ENCODE results near the gene SVIL. TPM values are rescaled to one million over a fixed set of nuclear protein-coding genes. Genes with fewer than 3 reads are reported as not detected.
"Not testable (repeated sequence)": the region's sequence is repeated elsewhere in the genome, so short reads cannot be mapped to it uniquely, and the experiment has no call there.

SVIL gene
- total and polyA plus RNA-seq, 4 donors, result 3.1 to 26.0 (median 9.4) TPM

DNA sequence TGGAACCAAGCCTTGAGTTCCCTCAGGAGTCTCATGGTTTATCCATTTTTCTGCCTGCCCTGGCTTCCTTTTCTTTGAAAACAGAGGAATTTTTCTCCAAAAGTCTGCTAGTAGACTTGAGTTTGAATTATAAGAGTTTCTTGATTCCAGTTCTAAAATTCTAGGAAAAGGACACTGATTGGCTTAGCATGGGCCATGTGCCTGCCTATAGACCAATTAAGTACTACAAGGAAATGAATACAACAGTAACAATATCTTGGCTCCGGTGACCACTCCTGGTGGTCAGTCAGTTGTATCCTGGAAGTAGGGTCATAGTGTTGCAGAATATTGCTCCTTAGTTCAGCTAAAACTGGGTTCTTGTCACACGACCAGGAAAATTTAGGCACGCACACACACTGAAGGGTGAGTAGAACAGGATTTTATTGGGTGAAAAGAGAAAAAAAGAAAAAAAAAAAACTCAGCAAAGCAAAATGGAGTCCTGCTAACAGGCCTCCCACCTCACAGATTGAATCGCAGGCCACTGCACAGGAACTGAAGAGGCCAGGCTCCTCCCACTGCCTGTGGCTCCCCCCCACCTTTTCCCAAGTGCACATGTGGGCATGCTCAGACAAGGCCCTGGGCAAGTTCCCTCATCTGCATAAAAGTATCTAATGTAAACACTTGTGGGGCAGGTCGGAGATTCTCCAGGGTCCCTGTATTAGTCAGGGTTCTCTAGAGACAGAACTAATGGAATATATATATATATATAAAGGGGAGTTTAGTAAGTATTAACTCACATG lies 190.8 kb downstream of the SVIL start:
- no peak for TF ChIP-seq CTCF (IDR thresholded peaks at IDR 0.05; ENCODE audit: low read depth, low read length, missing input control)
- no peak overlapping the region for H3K27ac ChIP-seq (ENCODE audit: low read depth in 1 of 2, low read length in 2 of 2)
- H3K4me3 ChIP-seq (ENCODE audit: low read depth in 1 of 3, low read length in 3 of 3), result no peak overlapping the region
- DNase-seq (ENCODE audit: low spot score), result no peak
- H3K4me1 ChIP-seq (ENCODE audit: control insufficient read depth in 4 of 4, insufficient read depth in 4 of 4, low read length in 3 of 4), result no peaks in the 10 kb centered on the region
- WGBS, result 95% methylated on average over 5 of the region's 5 CpGs
- no peak overlapping the region for H3K9ac ChIP-seq (ENCODE audit: low read depth in 1 of 2, low read length in 2 of 2)
- no peaks in the 10 kb centered on the region for H3K27me3 ChIP-seq (ENCODE audit: control insufficient read depth in 4 of 4, insufficient read depth in 4 of 4, low read length in 3 of 4)
- no peaks in the 10 kb centered on the region for H3K9me3 ChIP-seq (ENCODE audit: control insufficient read depth in 4 of 4, low read length in 3 of 4)
- peaks cover 0 to 3% (median 0%) of the 10 kb centered on the region in 4 donors for H3K36me3 ChIP-seq (ENCODE audit: control insufficient read depth in 4 of 4, insufficient read depth in 3 of 4, low read depth in 1 of 4, low read length in 3 of 4)

DNA sequence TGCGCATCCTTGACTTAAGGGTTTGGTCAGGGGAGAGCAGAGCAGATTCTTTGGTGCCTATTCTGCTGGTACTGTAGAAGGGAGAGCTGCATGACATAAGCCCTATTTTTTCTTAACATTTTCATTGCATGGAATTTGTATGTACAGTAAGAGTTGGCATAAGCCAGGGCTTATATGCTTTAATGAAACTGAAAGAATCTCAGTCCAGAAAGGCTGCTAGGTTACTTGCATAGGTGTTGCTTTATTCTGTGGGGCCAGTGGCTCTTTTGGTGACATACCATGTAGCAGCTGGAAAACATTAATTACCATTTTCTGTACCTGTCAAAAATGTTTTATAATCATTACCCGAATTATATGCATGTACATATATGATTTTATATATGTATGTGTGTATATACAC lies 193.8 kb downstream of the SVIL start:
- WGBS, result 98% methylated on average over 2 of the region's 2 CpGs
- TF ChIP-seq ZBTB33 (IDR thresholded peaks at IDR 0.05) (no peak), NR2F2 (IDR thresholded peaks at IDR 0.05) (no peak), SP1 (IDR thresholded peaks at IDR 0.05) (no peak)
- peaks cover 0 to 4% (median 2%) of the 10 kb centered on the region in 4 donors for H3K9me3 ChIP-seq (ENCODE audit: control insufficient read depth in 4 of 4, low read length in 3 of 4)
- DNase-seq (ENCODE audit: low spot score), result no peak
- H3K4me1 ChIP-seq (ENCODE audit: control insufficient read depth in 4 of 4, insufficient read depth in 4 of 4, low read length in 3 of 4), result no peaks in the 10 kb centered on the region
- H3K4me3 ChIP-seq (ENCODE audit: low read depth in 1 of 3, low read length in 3 of 3), result no peak overlapping the region
- no peaks in the 10 kb centered on the region for H3K27me3 ChIP-seq (ENCODE audit: control insufficient read depth in 4 of 4, insufficient read depth in 4 of 4, low read length in 3 of 4)
- H3K36me3 ChIP-seq (ENCODE audit: control insufficient read depth in 4 of 4, insufficient read depth in 3 of 4, low read depth in 1 of 4, low read length in 3 of 4), result no peaks in the 10 kb centered on the region
- H3K9ac ChIP-seq (ENCODE audit: low read depth in 1 of 2, low read length in 2 of 2), result no peak overlapping the region
- no peak overlapping the region for H3K27ac ChIP-seq (ENCODE audit: low read depth in 1 of 2, low read length in 2 of 2)

DNA sequence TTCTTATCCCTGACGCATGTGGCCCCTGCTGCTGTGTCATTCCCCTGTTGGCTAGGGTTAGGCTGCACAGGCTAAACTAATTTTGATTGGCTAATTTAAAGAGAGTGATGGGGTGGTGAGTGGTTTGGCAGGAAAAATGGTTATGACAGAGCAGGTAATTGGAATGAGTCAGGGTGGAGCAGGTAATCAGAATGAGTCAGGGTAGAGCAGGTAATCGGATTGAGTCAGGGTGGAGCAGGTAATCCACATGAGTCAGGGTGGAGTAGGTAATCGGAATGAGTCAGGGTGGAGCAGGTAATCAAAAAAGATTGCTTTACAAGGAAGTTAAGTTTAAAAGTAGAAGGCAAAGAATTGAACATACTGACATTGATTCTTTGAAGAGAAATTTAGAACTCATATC lies 195.8 kb downstream of the SVIL start:
- not testable (repeated sequence) for H3K27ac ChIP-seq (ENCODE audit: low read depth in 1 of 2, low read length in 2 of 2); H3K27me3 ChIP-seq (ENCODE audit: control insufficient read depth in 4 of 4, insufficient read depth in 4 of 4, low read length in 3 of 4); H3K9ac ChIP-seq (ENCODE audit: low read depth in 1 of 2, low read length in 2 of 2); H3K9me3 ChIP-seq (ENCODE audit: control insufficient read depth in 4 of 4, low read length in 3 of 4); DNase-seq (ENCODE audit: low spot score); H3K36me3 ChIP-seq (ENCODE audit: control insufficient read depth in 4 of 4, insufficient read depth in 3 of 4, low read depth in 1 of 4, low read length in 3 of 4); H3K4me3 ChIP-seq (ENCODE audit: low read depth in 1 of 3, low read length in 3 of 3); H3K4me1 ChIP-seq (ENCODE audit: control insufficient read depth in 4 of 4, insufficient read depth in 4 of 4, low read length in 3 of 4)
- WGBS, result 97% methylated on average over 3 of the region's 3 CpGs

DNA sequence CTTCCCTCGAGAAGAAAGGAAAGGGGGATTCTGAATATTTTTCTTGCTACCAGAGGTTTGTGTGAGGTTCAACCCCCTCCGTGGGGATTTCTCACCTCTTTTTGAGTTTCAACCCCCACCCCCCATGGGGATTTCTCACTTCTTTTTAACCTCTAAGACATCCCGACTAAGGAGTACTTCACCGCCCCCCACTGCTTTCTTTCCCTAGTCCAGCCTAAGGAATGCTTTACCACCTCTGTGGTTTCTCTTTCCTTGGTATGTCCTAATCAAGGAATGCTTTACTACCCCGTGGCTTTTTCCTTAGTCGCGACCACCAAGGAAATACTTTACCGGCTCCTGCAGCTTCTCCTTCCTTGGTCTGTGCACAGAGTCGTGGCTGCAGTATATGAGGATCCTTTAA lies 196.5 kb downstream of the SVIL start:
- DNase-seq (ENCODE audit: low spot score), result no peak
- Histone ChIP-seq H3K27me3 (ENCODE audit: control insufficient read depth in 4 of 4, insufficient read depth in 4 of 4, low read length in 3 of 4) (no peaks in the 10 kb centered on the region), H3K27ac (ENCODE audit: low read depth in 1 of 2, low read length in 2 of 2) (no peak overlapping the region), H3K4me1 (ENCODE audit: control insufficient read depth in 4 of 4, insufficient read depth in 4 of 4, low read length in 3 of 4) (no peaks in the 10 kb centered on the region), H3K4me3 (ENCODE audit: low read depth in 1 of 3, low read length in 3 of 3) (no peak overlapping the region), H3K9me3 (ENCODE audit: control insufficient read depth in 4 of 4, low read length in 3 of 4) (peaks cover 0 to 4% (median 2%) of the 10 kb centered on the region in 4 donors), H3K36me3 (ENCODE audit: control insufficient read depth in 4 of 4, insufficient read depth in 3 of 4, low read depth in 1 of 4, low read length in 3 of 4) (no peaks in the 10 kb centered on the region), H3K9ac (ENCODE audit: low read depth in 1 of 2, low read length in 2 of 2) (no peak overlapping the region)
- TF ChIP-seq, protein P1, sequence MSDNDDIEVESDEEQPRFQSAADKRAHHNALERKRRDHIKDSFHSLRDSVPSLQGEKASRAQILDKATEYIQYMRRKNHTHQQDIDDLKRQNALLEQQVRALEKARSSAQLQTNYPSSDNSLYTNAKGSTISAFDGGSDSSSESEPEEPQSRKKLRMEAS (IDR thresholded peaks at IDR 0.05), result no peak
- no peak for TF ChIP-seq HNF4A (conservative IDR thresholded peaks at IDR 0.05)
- TF ChIP-seq FOXA2 (IDR thresholded peaks at IDR 0.05), result no peak
- TF ChIP-seq ZBTB33 (IDR thresholded peaks at IDR 0.05), result no peak
- TF ChIP-seq EGR1 (IDR thresholded peaks at IDR 0.05; ENCODE audit: low read depth in 2 of 2), result no peak
- TF ChIP-seq NR2F2 (IDR thresholded peaks at IDR 0.05), result no peak
- TF ChIP-seq FOXA1 (IDR thresholded peaks at IDR 0.05), result no peak
- no peak for TF ChIP-seq RXRA (IDR thresholded peaks at IDR 0.05)
- 92% methylated on average over 9 of the region's 9 CpGs for WGBS
